Neural progenitor cell (in vitro differentiated cells): ENCODE measurements around the gene DNAJC5. TPM values are rescaled to one million over a fixed set of nuclear protein-coding genes. Genes with fewer than 3 reads are reported as not detected.

ENCODE experiments used
- DNase-seq: peaks from one replicate; pipeline ENCODE4 v3.0.0-alpha.2; 2016; ENCODE audit warnings: low spot score
- H2AFZ ChIP-seq: fragments of 200-600 bp; sonication (generic); replicated peaks from 2 replicates; pipeline ENCODE4 v1.6.1; 2016; ENCODE audit warnings: antibody characterized with exemption
- H3F3A ChIP-seq: fragments of 200-600 bp; sonication (generic); 2 replicates; pipeline ENCODE4 v1.6.1; 2016; ENCODE audit warnings: antibody characterized with exemption, low read depth
- H3K27ac ChIP-seq: fragments of 200-600 bp; sonication (generic); 2 replicates; pipeline ENCODE4 v1.5.1; 2016; ENCODE audit warnings: mild to moderate bottlenecking
- H3K27me3 ChIP-seq: fragments of 200-600 bp; sonication (generic); 2 replicates; pipeline ENCODE4 v1.6.1; 2016; ENCODE audit warnings: mild to moderate bottlenecking, moderate library complexity
- H3K36me3 ChIP-seq: fragments of 200-600 bp; sonication (generic); 2 replicates; pipeline ENCODE4 v1.5.1; 2016
- H3K4me1 ChIP-seq: fragments of 200-600 bp; sonication (generic); 2 replicates; pipeline ENCODE4 v1.6.1; 2016; ENCODE audit warnings: mixed run types
- H3K4me2 ChIP-seq: fragments of 200-600 bp; sonication (generic); 2 replicates; pipeline ENCODE4 v1.6.1; 2016
- H3K4me3 ChIP-seq: fragments of 200-600 bp; sonication (generic); 2 replicates; pipeline ENCODE4 v1.5.1; 2016
- H3K79me2 ChIP-seq: fragments of 200-600 bp; sonication (generic); 2 replicates; pipeline ENCODE4 v1.6.1; 2016; ENCODE audit warnings: low read depth
- H3K9ac ChIP-seq: fragments of 200-600 bp; sonication (generic); 2 replicates; pipeline ENCODE4 v1.6.1; 2016
- H3K9me3 ChIP-seq: fragments of 200-600 bp; sonication (generic); 2 replicates; pipeline ENCODE4 v1.5.1; 2016; ENCODE audit warnings: low read depth
- H4K20me1 ChIP-seq: fragments of 200-600 bp; sonication (generic); 2 replicates; pipeline ENCODE4 v1.6.1; 2016; ENCODE audit warnings: low read depth
- H3K27ac Mint-ChIP-seq: 3 replicates; pipeline ENCODE4 v1.8.0; 2021; ENCODE audit warnings: mixed read lengths
- H3K27me3 Mint-ChIP-seq: 2 replicates; pipeline ENCODE4 v1.8.0; 2022; ENCODE audit warnings: low read depth, mild to moderate bottlenecking, inconsistent platforms, moderate library complexity, mixed read lengths; ENCODE audit not compliant: insufficient read depth
- H3K36me3 Mint-ChIP-seq: 3 replicates; pipeline ENCODE4 v1.8.0; 2021; ENCODE audit warnings: mixed read lengths
- H3K4me1 Mint-ChIP-seq: 3 replicates; pipeline ENCODE4 v1.8.0; 2021; ENCODE audit warnings: mixed read lengths
- H3K4me3 Mint-ChIP-seq: 3 replicates; pipeline ENCODE4 v1.8.0; 2021; ENCODE audit warnings: mild to moderate bottlenecking, moderate library complexity, mixed read lengths
- H3K9me3 Mint-ChIP-seq: 3 replicates; pipeline ENCODE4 v1.8.0; 2020; ENCODE audit warnings: mixed read lengths
- EZH2 ChIP-seq: fragments of 200-600 bp; sonication (generic); IDR thresholded peaks from 2 replicates; pipeline ENCODE4 v1.6.1; 2017; ENCODE audit warnings: antibody characterized with exemption, mild to moderate bottlenecking, moderate library complexity
- EZH2phosphoT487 ChIP-seq: fragments of 200-600 bp; sonication (generic); IDR thresholded peaks from 2 replicates; pipeline ENCODE4 v1.6.1; 2017; ENCODE audit warnings: antibody characterized with exemption
- total RNA-seq: library from RNA; depleted of rRNA; stranded (reverse); fragments of >200 nt; gene quantifications from 2 replicates; pipeline ENCODE4 v1.2.3, GENCODE V29; 2015; ENCODE audit warnings: low replicate concordance
- TF ChIP-seq, protein P1 (sequence below): fragments of 200-600 bp; sonication (generic); IDR thresholded peaks from 2 replicates; pipeline ENCODE4 v1.5.1; 2017; ENCODE audit warnings: antibody characterized with exemption, mild to moderate bottlenecking

Gene DNAJC5
- total RNA-seq, 1 donor from 2014 or later = 17.2 TPM

DNA sequence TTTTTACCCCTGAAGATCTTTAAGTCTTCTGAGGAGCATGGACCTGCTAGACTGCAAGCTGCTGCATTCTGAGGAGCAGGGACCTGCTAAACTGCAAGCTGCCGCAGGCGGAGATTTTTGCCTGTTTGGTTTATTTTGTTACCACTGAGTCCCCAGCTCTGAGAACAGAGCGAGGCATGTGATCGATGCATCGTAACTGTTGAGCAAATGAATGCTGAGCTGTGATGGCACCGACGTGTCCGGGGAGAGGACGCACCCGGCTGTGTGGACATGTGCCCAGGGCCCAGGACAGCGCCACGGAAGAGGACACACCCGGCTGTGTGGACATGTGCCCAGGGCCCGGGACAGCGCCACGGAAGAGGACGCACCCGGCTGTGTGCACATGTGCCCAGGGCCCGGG lies 24.2 kb downstream of the DNAJC5 start:
- peaks cover 7% of the 10 kb centered on the region for H3K4me1 Mint-ChIP-seq
- no peak for DNase-seq
- Histone ChIP-seq H3K27me3 (no peaks in the 10 kb centered on the region), H3K4me1 (no peaks in the 10 kb centered on the region), H3K79me2 (peaks cover 47% of the 10 kb centered on the region), H3K27ac (peak overlapping the region; percentile 20), H3K9ac (no peak overlapping the region), H3K36me3 (no peaks in the 10 kb centered on the region), H4K20me1 (peaks cover 5% of the 10 kb centered on the region), H2AFZ (no peak overlapping the region), H3K4me2 (no peak overlapping the region), H3K4me3 (no peak overlapping the region), H3F3A (no peaks in the 10 kb centered on the region), H3K9me3 (no peaks in the 10 kb centered on the region)
- H3K36me3 Mint-ChIP-seq = peaks cover 15% of the 10 kb centered on the region
- peaks cover 16% of the 10 kb centered on the region for H3K9me3 Mint-ChIP-seq
- H3K27ac Mint-ChIP-seq = no peak overlapping the region
- H3K27me3 Mint-ChIP-seq = peaks cover 4% of the 10 kb centered on the region
- no peak for TF ChIP-seq EZH2
- TF ChIP-seq EZH2phosphoT487 = no peak
- TF ChIP-seq, protein P1, sequence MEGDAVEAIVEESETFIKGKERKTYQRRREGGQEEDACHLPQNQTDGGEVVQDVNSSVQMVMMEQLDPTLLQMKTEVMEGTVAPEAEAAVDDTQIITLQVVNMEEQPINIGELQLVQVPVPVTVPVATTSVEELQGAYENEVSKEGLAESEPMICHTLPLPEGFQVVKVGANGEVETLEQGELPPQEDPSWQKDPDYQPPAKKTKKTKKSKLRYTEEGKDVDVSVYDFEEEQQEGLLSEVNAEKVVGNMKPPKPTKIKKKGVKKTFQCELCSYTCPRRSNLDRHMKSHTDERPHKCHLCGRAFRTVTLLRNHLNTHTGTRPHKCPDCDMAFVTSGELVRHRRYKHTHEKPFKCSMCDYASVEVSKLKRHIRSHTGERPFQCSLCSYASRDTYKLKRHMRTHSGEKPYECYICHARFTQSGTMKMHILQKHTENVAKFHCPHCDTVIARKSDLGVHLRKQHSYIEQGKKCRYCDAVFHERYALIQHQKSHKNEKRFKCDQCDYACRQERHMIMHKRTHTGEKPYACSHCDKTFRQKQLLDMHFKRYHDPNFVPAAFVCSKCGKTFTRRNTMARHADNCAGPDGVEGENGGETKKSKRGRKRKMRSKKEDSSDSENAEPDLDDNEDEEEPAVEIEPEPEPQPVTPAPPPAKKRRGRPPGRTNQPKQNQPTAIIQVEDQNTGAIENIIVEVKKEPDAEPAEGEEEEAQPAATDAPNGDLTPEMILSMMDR = no peak
- no peak overlapping the region for H3K4me3 Mint-ChIP-seq

DNA sequence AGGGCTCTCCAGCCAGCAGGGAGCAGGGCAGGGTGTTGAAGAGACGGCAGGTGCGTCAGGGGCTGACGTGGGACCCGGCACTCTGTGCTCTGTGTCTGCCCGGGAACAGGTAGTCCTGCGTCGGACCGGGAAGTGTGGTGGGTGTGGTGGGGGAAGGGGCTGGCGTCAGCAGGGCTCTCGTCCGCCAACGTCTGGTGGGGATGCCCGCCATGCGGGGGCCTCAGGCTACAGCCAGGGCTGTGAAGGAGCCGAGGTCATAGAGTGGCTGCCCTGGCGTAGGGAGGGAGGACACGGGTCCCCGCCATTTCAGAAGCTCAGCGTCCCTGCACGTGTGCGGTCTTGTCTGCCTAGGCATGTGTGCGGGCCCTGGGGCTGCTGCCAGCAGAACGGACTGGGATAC lies 25.3 kb downstream of the DNAJC5 start:
- no peaks in the 10 kb centered on the region for H3F3A ChIP-seq
- no peak for DNase-seq
- H3K27me3 ChIP-seq = no peaks in the 10 kb centered on the region
- peaks cover 36% of the 10 kb centered on the region for H3K79me2 ChIP-seq
- Mint-ChIP-seq H3K27ac (no peak overlapping the region), H3K9me3 (peaks cover 11% of the 10 kb centered on the region), H3K36me3 (peaks cover 12% of the 10 kb centered on the region), H3K4me3 (no peak overlapping the region), H3K27me3 (no peaks in the 10 kb centered on the region), H3K4me1 (peaks cover 7% of the 10 kb centered on the region)
- H2AFZ ChIP-seq = no peak overlapping the region
- H3K36me3 ChIP-seq = no peaks in the 10 kb centered on the region
- no peaks in the 10 kb centered on the region for H3K4me1 ChIP-seq
- TF ChIP-seq EZH2 = no peak
- TF ChIP-seq, protein P1 = no peak
- TF ChIP-seq EZH2phosphoT487 = no peak
- H3K4me2 ChIP-seq = no peak overlapping the region
- no peak overlapping the region for H3K4me3 ChIP-seq
- H3K9me3 ChIP-seq = no peaks in the 10 kb centered on the region
- H4K20me1 ChIP-seq = peaks cover 16% of the 10 kb centered on the region
- no peak overlapping the region for H3K9ac ChIP-seq
- H3K27ac ChIP-seq = no peak overlapping the region

DNA sequence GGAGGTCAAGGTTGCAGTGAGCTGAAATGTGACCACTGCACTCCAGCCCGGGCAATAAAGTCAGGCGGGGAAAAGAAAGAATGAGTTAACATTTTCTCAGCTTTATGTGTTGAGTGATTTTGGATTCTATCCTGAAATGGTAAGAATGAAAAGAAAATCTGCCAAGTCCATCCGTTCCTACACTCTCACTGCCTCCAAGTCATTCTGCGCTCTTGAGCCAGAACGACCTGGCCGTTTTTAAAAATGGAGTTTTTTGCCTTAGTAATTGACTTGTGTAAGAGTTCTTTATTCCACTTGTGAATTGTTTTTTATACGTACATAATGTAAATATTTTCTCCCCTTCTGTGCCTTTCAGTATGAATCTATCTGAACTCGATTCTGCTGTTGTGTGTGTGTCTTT lies 28.7 kb downstream of the DNAJC5 start:
- Histone ChIP-seq H3K4me3 (no peak overlapping the region), H4K20me1 (peaks cover 36% of the 10 kb centered on the region), H3K4me1 (no peaks in the 10 kb centered on the region), H3F3A (no peaks in the 10 kb centered on the region), H3K9me3 (no peaks in the 10 kb centered on the region), H3K79me2 (peaks cover 21% of the 10 kb centered on the region), H3K27ac (no peak overlapping the region), H3K36me3 (no peaks in the 10 kb centered on the region), H2AFZ (no peak overlapping the region), H3K9ac (no peak overlapping the region), H3K27me3 (no peaks in the 10 kb centered on the region), H3K4me2 (no peak overlapping the region)
- DNase-seq = no peak
- no peak overlapping the region for H3K4me3 Mint-ChIP-seq
- peaks cover 19% of the 10 kb centered on the region for H3K36me3 Mint-ChIP-seq
- no peaks in the 10 kb centered on the region for H3K9me3 Mint-ChIP-seq
- H3K4me1 Mint-ChIP-seq = no peaks in the 10 kb centered on the region
- no peak overlapping the region for H3K27ac Mint-ChIP-seq
- no peaks in the 10 kb centered on the region for H3K27me3 Mint-ChIP-seq
- TF ChIP-seq, protein P1 = no peak
- TF ChIP-seq EZH2phosphoT487 (no peak), EZH2 (no peak)
